ENCODE data around the gene MAML3.

MAML3 gene

DNA sequence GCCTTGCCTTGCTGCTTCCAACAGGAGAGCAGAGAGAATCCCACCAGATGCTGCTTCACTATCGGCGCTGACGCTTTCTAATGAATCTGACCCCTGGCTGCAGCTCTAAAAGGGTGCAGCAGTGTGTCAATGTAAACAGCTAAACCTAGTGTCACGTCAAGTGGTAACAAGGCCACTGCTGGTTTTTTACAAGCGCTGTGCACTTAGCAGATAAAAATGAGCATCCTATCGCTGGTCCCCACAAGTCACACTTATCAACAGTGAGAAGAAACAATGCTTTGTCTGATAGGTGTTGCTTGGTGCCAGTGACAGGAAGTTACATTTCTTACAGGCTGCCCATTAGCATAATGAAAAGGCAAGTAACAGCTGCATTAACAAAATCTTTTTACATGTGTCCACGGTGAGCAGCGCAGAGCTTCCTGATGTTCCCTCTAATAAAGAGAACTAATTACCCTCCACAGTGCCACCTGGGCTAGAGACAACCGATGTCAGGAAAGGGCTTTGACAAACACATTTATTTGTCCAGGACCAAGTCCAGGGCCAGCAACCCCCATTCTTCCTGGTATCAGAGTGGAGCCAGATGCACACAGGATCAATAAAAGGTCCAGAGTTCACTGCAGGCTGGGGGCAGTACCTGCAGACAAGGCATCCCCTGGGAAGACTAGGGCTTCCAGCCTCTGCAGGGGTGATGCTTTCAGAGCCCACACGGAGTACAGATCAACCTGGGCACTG lies 312.4 kb downstream of the MAML3 start:
- no peak for DNase-seq (ENCODE audit: low read depth in 3 of 3)

GRCh38 chr4:139840773-139841172 lies 313.2 kb downstream of the MAML3 start:
- no peak for DNase-seq (ENCODE audit: low read depth in 3 of 3)

- DNase-seq (ENCODE audit: low read depth in 3 of 3): no peak
These were observed 314.5 kb downstream of the MAML3 start for GRCh38 chr4:139839403-139840031.

- no peak for DNase-seq (ENCODE audit: low read depth in 3 of 3)
These were observed 315.2 kb downstream of the MAML3 start for GRCh38 chr4:139838811-139839210.

DNA sequence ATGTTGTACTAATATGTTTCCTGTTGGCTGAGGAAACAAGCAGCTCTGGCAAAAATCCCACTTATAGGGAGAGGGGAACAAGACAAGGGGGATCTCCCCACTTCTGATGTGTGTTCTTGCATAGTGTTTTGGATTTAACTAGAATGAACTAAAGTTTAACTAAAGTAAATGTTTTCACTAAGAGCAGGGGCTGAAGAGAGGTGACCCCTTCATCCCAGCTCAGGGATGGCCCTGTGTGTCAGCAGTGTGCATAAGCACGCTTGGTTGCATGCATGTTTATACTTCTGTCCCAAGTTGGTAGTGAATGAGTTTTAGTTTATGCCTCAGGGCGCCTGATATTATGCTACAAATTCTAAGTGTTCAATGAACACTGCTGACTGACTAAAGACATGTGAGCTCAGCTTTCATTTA lies 319.0 kb downstream of the MAML3 start:
- DNase-seq (ENCODE audit: low read depth in 3 of 3): no peak

GRCh38 chr4:139834226-139834662 lies 319.7 kb downstream of the MAML3 start:
- DNase-seq (ENCODE audit: low read depth in 3 of 3): no peak

GRCh38 chr4:139833151-139833910 lies 320.7 kb downstream of the MAML3 start:
- DNase-seq (ENCODE audit: low read depth in 3 of 3): no peak

GRCh38 chr4:139828966-139829664 lies 324.9 kb downstream of the MAML3 start:
- DNase-seq (ENCODE audit: low read depth in 3 of 3): no peak

DNA sequence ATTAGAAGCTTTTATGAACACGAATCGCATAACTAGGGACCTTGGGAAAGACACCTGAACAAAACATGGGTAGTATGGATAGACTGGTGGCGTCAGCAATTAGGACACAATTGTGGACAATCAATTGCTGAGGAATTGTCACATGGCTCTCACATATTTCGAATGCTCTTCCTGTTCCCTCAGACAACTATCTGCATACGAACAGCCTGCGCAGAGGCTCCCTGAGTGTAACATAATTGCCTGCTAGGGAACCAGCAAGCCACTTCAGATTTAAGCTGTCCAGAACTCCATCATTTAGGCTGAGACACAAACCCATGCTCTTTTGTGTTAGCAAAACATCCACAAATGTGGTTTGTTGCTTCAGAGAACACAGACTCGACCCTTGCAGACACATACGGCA lies 327.6 kb downstream of the MAML3 start:
- no peak for DNase-seq (ENCODE audit: low read depth in 3 of 3)

DNA sequence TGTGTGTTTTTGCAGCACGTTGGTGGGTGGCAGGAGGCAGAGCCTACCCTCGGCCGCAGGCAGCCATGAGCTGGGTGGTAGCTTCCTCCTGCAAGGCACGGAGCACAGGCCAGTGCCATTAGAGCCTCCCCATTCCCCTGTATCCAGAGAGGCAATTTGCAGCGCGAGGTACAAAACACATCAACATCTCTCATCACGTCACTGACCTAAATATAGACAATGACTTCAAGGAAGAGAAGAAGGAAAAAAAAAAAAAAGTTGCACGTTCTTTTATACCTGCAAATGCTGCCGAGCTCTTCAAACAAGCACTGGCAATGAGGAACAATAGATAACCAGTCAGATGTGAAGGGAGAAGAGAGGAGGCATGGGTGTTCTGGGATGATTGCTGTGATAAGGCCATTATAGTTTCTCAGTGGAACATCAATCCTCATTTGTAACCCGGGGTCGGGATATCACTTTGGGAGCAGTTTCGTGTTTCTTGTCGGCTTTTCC lies 328.4 kb downstream of the MAML3 start:
- DNase-seq (ENCODE audit: low read depth in 3 of 3): no peak

DNA sequence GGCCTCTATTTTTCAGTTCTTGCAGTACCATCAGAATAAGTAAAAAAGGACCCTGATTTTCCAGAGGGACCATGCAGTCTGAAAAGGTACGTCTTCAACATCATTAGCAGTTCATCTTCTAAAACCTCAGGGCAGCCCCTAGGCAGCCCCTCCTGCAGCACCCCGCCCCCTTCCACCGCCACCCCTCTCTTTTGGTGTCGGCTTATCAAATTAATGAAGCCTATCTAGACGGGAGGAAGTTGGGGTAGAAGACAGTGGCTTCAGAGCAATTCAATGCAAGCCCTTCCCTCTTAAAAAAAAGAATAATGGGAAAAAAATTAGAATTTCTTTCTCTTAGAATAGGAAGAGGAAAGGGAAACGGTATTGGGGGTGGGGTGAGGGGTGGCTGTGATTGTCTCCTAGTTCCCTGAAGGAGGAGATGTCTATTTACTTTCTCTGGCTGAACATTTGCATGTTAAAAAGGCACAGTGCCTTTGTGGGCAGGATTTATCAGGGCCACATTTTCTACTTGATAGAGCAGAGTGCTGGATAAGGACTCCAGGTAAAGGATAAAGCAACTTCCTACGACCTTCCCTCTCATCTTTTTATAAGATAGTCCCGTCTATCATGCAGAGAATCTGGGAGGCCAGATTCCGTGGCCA lies 329.0 kb downstream of the MAML3 start:
- no peak for DNase-seq (ENCODE audit: low read depth in 3 of 3)

- DNase-seq (ENCODE audit: low read depth in 3 of 3): no peak
These were observed 330.2 kb downstream of the MAML3 start for GRCh38 chr4:139823746-139824145.

DNA sequence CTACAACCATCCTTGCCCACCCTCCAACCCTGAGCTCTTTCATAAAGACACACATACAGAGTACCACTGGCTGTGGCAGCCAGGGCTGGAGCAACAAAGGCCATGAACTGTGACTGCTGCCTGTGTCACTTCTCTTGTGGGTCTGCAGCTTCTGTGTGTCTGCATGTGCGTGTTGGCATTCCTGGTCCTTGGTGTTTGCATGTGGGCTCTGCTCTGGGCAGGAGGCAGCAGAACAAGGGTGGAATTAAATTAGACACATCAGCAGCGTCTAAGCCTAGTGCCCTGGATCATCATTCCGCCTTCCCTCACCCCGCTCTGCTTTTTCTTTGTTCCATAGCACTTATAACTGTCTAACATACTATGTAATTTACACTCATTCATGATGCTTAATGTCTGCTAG lies 330.6 kb downstream of the MAML3 start:
- no peak for DNase-seq (ENCODE audit: low read depth in 3 of 3)

GRCh38 chr4:139822391-139822790 lies 331.6 kb downstream of the MAML3 start:
- DNase-seq (ENCODE audit: low read depth in 3 of 3): no peak

DNA sequence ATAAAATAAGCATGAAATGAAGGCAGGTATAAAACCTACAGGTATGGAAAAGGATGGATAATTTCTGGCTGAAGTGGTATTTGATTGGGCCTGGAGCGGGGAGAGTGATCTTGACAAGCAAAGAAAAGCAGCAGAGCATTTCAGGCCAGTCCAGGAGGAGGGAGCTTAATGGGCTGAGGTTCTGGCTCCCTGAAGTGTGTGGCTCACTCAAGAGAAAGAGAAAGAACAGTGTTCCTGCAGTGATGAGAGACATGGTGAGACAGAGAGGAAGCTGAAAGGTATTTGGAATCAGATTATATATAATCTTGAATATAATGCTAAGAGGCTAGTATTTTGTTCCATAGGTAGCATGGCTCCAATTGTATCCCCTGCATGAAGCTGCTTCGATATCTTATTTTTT lies 334.9 kb downstream of the MAML3 start:
- no peak for DNase-seq (ENCODE audit: low read depth in 3 of 3)

DNA sequence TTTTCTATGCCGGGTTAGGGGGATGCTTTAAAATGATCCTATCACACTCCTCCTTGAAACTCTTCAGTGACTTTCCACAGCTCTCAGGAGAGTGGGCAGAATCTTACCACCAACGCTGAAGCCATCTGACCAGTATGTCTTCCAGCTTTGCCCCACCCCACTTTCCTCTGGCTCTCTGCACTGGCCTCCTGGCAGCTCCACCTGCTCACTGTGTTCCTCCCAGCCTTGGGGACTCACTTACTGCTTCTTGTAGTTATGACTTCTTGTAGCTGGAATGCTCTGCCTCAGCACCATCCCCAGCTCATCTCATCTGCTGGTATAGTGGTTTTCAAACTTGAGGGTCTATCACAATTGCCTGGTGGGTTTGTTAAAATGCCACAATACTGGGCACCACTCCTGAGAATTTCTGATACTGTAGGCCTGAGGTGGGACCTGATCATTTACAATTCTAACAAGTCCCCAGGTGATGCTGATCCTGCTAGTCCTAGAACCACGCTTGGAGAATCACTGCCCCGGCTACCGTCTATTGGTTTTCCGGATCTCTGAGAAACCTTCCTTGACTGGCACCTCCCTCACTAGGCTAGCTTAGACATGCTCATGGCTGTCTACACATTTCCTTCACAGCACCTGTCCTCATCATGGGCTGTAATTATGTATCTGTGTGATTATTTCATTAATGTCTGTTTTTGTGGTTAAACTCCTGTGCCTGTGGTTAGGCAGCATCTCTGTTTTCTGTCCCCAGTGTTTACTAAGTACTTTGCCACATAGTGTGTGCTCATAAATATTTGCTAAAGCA lies 336.1 kb downstream of the MAML3 start:
- DNase-seq (ENCODE audit: low read depth in 3 of 3): no peak

GRCh38 chr4:139816856-139817255 lies 337.1 kb downstream of the MAML3 start:
- no peak for DNase-seq (ENCODE audit: low read depth in 3 of 3)

- DNase-seq (ENCODE audit: low read depth in 3 of 3): no peak
These were observed 338.0 kb downstream of the MAML3 start for GRCh38 chr4:139815778-139816601.

GRCh38 chr4:139814323-139815015 lies 339.5 kb downstream of the MAML3 start:
- DNase-seq (ENCODE audit: low read depth in 3 of 3): no peak
